GM21737 (cell line): ENCODE results near the gene MAP3K19.
"Not testable (repeated sequence)": the region's sequence is repeated elsewhere in the genome, so short reads cannot be mapped to it uniquely, and the experiment has no call there.

Experiments
- ATAC-seq: cut with Tn5 transposase; IDR thresholded peaks from one replicate; pipeline ENCODE4 v1.9.1; 2021; ENCODE audit warnings: mild to moderate bottlenecking, moderate library complexity; ENCODE audit not compliant: unreplicated experiment

The MAP3K19 gene

GRCh38 chr2:134988994-134989605 lies 58.1 kb downstream of the MAP3K19 start:
- no peak for ATAC-seq

- no peak for ATAC-seq
These were observed 62.2 kb downstream of the MAP3K19 start for GRCh38 chr2:134985061-134985460.

GRCh38 chr2:134982603-134983002 lies 64.6 kb downstream of the MAP3K19 start:
- ATAC-seq, result no peak

- no peak for ATAC-seq
These were observed 66.6 kb downstream of the MAP3K19 start for GRCh38 chr2:134980639-134981038.

- ATAC-seq, result no peak
These were observed 68.0 kb downstream of the MAP3K19 start for GRCh38 chr2:134979221-134979620.

GRCh38 chr2:134977104-134977503 lies 70.1 kb downstream of the MAP3K19 start:
- not testable (repeated sequence) for ATAC-seq

GRCh38 chr2:134976074-134976702 lies 71.1 kb downstream of the MAP3K19 start:
- ATAC-seq, result no peak

GRCh38 chr2:134975281-134976009 lies 71.8 kb downstream of the MAP3K19 start:
- no peak for ATAC-seq

GRCh38 chr2:134973241-134974138 lies 73.8 kb downstream of the MAP3K19 start:
- no peak for ATAC-seq

- not testable (repeated sequence) for ATAC-seq
These were observed 80.1 kb downstream of the MAP3K19 start for GRCh38 chr2:134967166-134967565.

- ATAC-seq, result no peak
These were observed 89.8 kb downstream of the MAP3K19 start for GRCh38 chr2:134957477-134957876.

GRCh38 chr2:134955744-134956143 lies 91.5 kb downstream of the MAP3K19 start:
- no peak for ATAC-seq

GRCh38 chr2:134954065-134954464 lies 93.2 kb downstream of the MAP3K19 start:
- ATAC-seq, result no peak

- no peak for ATAC-seq
These were observed 94.6 kb downstream of the MAP3K19 start for GRCh38 chr2:134952608-134953007.

- no peak for ATAC-seq
These were observed 96.4 kb downstream of the MAP3K19 start for GRCh38 chr2:134950886-134951285.

GRCh38 chr2:134949981-134950708 lies 97.1 kb downstream of the MAP3K19 start:
- ATAC-seq, result no peak

- no peak for ATAC-seq
These were observed 101.2 kb downstream of the MAP3K19 start for GRCh38 chr2:134946073-134946472.

GRCh38 chr2:134944975-134945374 lies 102.3 kb downstream of the MAP3K19 start:
- ATAC-seq, result no peak

GRCh38 chr2:134943540-134943939 lies 103.7 kb downstream of the MAP3K19 start:
- ATAC-seq, result no peak

GRCh38 chr2:134936691-134937090 lies 110.6 kb downstream of the MAP3K19 start:
- no peak for ATAC-seq
